ENCODE data around the gene MAS1. TPM values are rescaled to one million over a fixed set of nuclear protein-coding genes. Genes with fewer than 3 reads are reported as not detected.
"Not testable (repeated sequence)": the region's sequence is repeated elsewhere in the genome, so short reads cannot be mapped to it uniquely, and the experiment has no call there.

Gene MAS1
- not detected in 2 replicates for total RNA-seq (2014; rRNA removed; shearing (Covaris generic))

GRCh38 chr6:159890792-159891191 is at the start of gene MAS1:
Gene MAS1, plus strand, starts transcription at chr6:159890988. Its CDS starts 15,968 bp downstream, at chr6:159906956.
- in situ Hi-C loops (cut with HindIII; ENCODE audit: low sequenced_read_pairs) = no loop called here

DNA sequence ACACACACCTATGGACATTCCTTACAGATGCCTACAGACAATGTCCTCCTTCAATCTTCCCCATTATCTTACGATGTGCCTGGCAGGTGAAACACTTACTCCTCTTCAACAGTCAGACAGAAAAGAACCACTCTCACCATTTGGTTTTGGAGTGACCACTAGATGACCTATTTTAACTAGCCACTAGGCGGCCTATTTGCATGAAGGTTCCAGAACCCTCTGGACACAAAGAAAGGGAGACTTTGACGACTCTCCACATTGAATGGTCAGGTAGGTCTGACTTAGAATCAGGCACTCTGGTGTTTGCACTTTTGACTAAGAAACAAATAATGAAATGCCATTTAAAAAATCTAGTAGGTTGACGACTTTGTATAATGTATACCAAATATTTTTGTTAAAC is 48.8 kb upstream of the MAS1 start:
- DNase-seq (ENCODE audit: low spot score) = no peak

More at GRCh38 chr6:159890792-159891191, at the start of gene MAS1:
- no peak for DNase-seq (ENCODE audit: low spot score)

GRCh38 chr6:159844737-159845645 is 45.8 kb upstream of the MAS1 start:
- no peak for DNase-seq (ENCODE audit: low spot score)
- in situ Hi-C loops (cut with HindIII; ENCODE audit: low sequenced_read_pairs) = no loop called here

More for the DNA sequence above, 48.8 kb upstream of the MAS1 start:
- in situ Hi-C loops (cut with HindIII; ENCODE audit: low sequenced_read_pairs) = no loop called here

DNA sequence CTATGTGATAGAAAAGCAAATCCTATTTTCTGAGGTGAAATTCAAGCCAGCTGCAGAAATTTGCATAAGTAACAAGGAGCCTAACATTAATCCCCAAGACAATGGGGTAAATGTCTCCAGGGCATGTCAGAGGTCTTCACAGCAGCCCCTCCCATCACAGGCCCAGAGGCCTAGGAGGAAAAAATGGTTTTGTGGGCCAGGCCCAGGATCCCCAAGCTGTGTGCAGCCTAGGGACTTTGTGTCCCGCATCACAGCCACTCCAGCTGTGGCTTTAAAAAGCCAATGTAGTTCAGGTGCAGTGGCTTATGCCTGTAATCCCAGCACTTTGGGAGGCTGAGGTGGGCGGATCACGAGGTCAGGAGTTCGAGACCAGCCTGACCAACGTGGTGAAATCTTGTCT is 42.2 kb upstream of the MAS1 start:
- DNase-seq (ENCODE audit: low spot score); in situ Hi-C loops (cut with HindIII; ENCODE audit: low sequenced_read_pairs): not testable (repeated sequence)

GRCh38 chr6:159849851-159850250 is 40.9 kb upstream of the MAS1 start:
- in situ Hi-C loops (cut with HindIII; ENCODE audit: low sequenced_read_pairs); DNase-seq (ENCODE audit: low spot score): not testable (repeated sequence)

- peak; percentile 2 for DNase-seq (ENCODE audit: low spot score)
- in situ Hi-C loops (cut with HindIII; ENCODE audit: low sequenced_read_pairs) = no loop called here
Observed at GRCh38 chr6:159852877-159853276, 37.9 kb upstream of the MAS1 start.

- DNase-seq (ENCODE audit: low spot score) = no peak
- in situ Hi-C loops (cut with HindIII; ENCODE audit: low sequenced_read_pairs) = no loop called here
Observed at GRCh38 chr6:159853754-159854153, 37.0 kb upstream of the MAS1 start.

DNA sequence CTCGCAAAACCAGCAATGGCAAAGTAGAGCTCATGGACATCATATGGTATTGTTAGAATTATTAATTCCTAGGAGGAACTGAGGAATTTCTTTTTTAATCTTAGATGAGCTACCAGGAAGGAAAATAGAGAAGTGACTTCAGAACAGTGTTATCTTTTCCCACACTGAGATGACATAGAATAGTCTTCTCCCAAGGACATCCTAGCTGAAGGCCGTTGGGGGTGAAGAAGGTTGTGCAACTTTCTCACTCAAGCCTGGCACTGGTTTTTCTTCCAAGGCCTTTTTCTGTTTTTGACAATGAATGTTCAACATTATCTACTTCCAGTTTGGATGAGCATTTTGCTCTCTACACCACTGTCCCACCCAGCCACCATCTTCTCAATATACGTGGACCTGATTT is 35.8 kb upstream of the MAS1 start:
- no peak for DNase-seq (ENCODE audit: low spot score)
- in situ Hi-C loops (cut with HindIII; ENCODE audit: low sequenced_read_pairs) = no loop called here

DNA sequence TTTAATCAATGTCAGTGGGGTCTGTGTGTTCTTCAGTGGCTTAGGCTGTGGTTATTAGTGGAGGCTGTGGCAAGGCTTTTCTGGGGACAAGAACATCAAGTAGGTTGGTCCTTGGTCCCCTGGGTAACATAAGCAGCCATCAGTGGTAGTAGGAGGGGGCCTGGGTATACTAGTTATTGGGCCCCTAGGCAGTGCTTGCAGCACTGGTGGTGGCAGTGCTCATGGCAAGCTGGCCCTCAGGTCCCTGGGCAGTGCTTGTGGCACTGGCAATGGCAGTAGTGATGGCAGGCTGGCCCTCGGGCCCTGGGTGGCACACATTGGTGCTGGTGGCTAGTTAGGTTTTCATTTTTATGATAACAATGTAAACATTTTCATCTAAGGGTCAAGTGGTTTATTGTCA is 32.5 kb upstream of the MAS1 start:
- in situ Hi-C loops (cut with HindIII; ENCODE audit: low sequenced_read_pairs) = no loop called here
- DNase-seq (ENCODE audit: low spot score) = no peak

DNA sequence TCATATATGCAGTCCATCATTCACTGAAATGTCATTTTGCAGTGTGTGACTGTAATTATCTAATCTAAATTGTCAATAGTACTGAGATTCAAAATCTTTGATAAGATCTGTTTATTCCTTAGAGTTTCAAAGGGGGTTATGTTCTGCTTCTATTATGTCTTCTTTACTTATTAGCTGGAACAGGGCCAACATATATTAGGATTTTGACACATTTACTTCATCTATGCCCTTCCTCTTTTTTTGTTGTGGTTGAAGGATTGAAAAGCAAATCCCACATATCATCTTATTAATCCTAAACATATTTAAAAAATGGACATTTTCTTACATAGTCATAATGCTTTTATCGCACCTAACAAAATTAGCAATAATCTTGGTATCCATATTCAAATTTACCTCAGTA is 30.3 kb upstream of the MAS1 start:
- in situ Hi-C loops (cut with HindIII; ENCODE audit: low sequenced_read_pairs) = no loop called here
- DNase-seq (ENCODE audit: low spot score) = no peak

DNA sequence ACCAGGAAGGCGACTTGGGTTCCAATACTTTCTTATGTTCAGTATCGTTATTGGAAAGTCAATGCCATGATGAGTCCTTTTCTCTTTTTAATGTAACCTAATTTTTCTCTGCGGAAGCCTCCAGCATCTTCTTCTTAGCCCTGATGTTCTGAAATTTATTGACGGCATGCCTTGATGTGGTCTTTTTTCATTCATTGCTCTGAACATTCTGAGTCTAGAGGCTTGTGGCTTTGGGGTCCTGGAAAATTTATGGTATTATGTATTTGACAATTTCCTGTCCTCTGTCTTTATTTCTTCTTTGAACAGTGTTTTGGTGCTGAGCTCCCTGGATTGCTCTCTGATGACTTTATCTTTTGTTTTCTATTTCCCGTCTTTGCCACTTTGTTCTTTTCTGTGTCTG is 28.7 kb upstream of the MAS1 start:
- in situ Hi-C loops (cut with HindIII; ENCODE audit: low sequenced_read_pairs) = no loop called here
- no peak for DNase-seq (ENCODE audit: low spot score)

DNA sequence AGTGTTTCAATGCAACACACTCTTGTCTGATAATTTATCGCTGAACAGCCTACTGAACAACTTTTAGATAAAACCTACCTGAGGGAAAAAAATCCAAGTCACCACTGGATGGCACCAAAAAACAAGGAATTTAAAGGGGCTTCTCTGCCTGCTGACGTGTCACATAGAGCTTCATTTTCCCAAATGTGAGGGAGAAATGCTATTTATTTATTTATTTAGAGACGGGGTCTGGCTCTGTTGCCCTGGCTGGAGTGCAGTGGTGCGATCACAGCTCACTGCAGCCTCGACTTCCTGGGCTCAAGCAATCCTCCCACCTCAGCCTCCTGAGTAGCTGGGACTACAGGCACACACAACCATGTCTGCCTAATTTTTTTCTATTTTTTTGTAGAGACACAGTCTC is 27.4 kb upstream of the MAS1 start:
- DNase-seq (ENCODE audit: low spot score) = peak; percentile 46
- in situ Hi-C loops (cut with HindIII; ENCODE audit: low sequenced_read_pairs) = not testable (repeated sequence)

DNA sequence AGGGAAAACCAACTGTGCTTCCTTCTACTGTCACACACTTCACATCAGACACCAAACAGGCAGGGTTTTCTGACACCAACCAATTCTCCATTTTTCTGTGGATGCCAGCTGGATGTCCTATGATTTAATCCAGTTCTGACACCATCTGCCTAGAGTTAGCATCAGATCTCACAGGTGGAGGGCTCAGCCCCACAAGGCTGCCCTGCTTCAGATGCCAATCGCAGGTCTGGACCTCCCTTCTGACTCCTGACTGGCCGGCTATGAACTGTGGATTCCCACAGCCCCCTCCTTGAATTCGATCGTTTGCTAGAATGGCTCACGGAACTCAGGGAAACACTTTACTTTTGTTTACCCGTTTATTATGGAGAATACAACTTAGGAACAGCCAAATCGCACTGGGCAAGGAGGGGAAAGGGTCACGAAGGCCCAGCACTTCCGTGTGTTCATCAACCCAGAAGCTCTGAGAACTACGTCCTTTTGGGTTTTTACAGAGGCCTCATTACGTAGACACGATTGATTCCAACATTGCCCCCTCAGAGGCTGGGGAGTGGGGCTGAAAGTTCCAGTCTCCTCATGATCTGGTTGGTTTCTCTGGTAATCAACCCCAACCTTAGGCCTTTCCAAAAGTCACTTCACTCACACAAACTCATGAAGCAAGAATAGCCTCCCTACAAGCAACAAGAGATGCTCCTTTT is 25.4 kb upstream of the MAS1 start:
- DNase-seq (ENCODE audit: low spot score) = no peak
- in situ Hi-C loops (cut with HindIII; ENCODE audit: low sequenced_read_pairs) = no loop called here

DNA sequence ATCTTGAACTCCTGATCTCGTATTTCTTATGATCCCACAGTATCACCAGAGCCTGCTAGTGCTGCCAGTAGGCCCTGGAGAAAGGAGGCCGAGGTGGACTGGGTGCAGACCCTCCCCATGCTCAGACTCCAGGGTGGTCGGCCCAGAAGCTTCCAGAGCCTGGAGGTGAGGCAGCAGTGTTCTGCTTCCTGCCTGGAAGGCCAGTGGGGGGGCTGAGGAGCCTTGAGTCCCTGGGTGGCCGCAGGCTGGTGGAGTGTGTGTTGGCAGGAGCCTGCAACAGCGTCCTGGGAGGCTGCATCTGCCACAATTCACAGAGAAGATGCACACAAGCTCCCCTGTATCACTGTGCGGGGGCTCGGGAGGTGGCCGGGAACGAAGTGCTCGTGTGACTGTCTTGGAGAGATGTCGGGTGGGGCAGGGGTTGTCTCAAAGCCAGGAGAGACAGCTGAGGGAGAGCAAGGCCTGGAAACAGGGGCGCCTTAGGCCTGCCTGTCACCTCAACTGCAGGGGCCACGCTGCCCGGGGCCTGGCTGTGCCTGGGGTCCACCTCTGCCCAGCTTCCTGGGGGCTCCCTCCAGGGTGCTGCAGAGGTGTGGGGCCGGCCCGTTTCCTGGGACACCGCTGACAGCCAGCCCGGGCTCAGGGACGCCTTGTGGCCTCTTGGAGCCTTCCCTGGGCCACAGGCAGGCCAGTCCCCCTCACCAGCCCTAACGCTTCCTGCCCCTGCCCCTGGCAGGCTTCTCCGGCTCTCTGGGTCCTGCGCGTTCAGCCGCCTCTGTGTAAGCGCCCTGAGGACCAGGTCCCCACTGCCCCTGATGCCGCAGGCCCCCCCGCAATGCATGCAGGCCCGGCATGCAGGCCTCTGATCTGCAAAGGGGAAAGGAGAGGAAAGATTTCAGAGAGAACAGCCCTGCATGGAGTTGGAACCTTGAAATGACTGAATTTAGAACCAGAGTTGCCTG is 24.2 kb upstream of the MAS1 start:
- DNase-seq (ENCODE audit: low spot score) = no peak
- in situ Hi-C loops (cut with HindIII; ENCODE audit: low sequenced_read_pairs) = no loop called here

DNA sequence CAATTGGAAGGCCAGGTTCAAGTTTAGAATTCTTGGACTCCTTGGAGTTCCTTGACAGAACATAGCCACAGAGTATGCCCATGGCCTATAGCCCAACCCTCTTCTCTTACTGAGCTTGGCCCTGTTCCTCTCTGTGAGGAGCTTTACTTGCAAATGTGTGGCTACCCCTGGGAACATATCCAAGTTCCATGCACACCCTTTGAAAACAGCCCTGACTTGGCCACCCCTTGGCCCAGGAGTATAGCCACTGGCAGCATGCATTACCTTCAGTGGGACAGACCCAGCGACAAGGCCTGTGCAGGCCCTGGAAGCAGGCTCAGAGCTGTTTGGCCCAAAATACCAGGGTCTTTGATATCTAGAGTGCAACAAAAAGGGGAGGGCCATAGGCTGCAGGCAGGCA is 19.5 kb upstream of the MAS1 start:
- in situ Hi-C loops (cut with HindIII; ENCODE audit: low sequenced_read_pairs) = no loop called here
- no peak for DNase-seq (ENCODE audit: low spot score)

GRCh38 chr6:159871906-159872305 is 18.9 kb upstream of the MAS1 start:
- in situ Hi-C loops (cut with HindIII; ENCODE audit: low sequenced_read_pairs) = no loop called here
- no peak for DNase-seq (ENCODE audit: low spot score)

- DNase-seq (ENCODE audit: low spot score) = peak; percentile 7
- in situ Hi-C loops (cut with HindIII; ENCODE audit: low sequenced_read_pairs) = no loop called here
Observed at GRCh38 chr6:159874435-159874834, 16.4 kb upstream of the MAS1 start.

GRCh38 chr6:159875194-159875593 is 15.6 kb upstream of the MAS1 start:
- in situ Hi-C loops (cut with HindIII; ENCODE audit: low sequenced_read_pairs) = no loop called here
- DNase-seq (ENCODE audit: low spot score) = no peak

DNA sequence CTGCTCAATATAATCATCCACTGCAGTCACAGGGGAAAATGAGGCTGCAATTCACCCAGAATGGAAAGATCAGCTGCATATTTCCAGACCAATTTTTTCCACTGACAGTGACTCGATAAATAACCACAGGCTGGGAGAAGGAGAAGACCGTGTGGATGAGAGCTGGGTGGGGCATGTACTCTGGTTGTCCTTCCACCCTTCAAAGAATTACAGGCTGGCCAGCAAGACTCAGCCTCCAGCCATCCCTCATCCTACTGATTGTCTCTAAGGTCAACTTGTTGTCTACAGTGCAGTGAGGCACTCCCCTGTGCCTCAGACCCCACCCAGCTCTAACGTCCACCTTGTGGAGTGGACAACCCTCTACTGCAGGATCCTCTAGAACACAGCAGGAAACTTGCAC is 14.5 kb upstream of the MAS1 start:
- no peak for DNase-seq (ENCODE audit: low spot score)
- in situ Hi-C loops (cut with HindIII; ENCODE audit: low sequenced_read_pairs) = no loop called here
